ENCODE results near the gene CNDP2. TPM values are rescaled to one million over a fixed set of nuclear protein-coding genes. Genes with fewer than 3 reads are reported as not detected.

The CNDP2 gene
- total RNA-seq, 1 experiment from 2014 or later: 75.3 TPM

DNA sequence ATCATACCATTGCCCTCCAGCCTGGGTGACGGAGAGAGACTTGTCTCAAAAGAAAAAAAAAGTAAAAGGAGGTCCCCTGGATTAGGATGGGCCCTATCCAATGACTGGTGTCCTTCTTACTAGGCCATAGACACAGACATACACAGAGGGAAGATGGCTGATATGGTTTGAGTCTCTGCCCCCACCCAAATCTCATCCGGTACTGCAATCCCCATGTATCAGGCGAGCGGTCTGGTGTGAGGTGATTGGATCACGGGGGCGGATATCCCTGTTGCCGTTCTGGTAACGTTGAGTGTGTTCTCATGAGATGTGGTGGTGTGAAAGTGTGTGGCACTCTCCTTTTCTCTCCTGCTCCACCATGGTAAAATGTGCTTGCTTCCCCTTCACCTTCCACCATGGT lies 7.8 kb upstream of the CNDP2 start:
- BruUV-seq (replicated peaks): no TSS peak
- intact Hi-C loops (cut with micrococcal nuclease; ENCODE audit: unreplicated experiment): no loop called here
- TF ChIP-seq, protein P1, sequence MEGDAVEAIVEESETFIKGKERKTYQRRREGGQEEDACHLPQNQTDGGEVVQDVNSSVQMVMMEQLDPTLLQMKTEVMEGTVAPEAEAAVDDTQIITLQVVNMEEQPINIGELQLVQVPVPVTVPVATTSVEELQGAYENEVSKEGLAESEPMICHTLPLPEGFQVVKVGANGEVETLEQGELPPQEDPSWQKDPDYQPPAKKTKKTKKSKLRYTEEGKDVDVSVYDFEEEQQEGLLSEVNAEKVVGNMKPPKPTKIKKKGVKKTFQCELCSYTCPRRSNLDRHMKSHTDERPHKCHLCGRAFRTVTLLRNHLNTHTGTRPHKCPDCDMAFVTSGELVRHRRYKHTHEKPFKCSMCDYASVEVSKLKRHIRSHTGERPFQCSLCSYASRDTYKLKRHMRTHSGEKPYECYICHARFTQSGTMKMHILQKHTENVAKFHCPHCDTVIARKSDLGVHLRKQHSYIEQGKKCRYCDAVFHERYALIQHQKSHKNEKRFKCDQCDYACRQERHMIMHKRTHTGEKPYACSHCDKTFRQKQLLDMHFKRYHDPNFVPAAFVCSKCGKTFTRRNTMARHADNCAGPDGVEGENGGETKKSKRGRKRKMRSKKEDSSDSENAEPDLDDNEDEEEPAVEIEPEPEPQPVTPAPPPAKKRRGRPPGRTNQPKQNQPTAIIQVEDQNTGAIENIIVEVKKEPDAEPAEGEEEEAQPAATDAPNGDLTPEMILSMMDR (conservative IDR thresholded peaks at IDR 0.05; ENCODE audit: low read depth, low read length): no peak
- TF ChIP-seq EZH2 (IDR thresholded peaks at IDR 0.05; ENCODE audit: borderline replicate concordance, low read depth, low read length, poor library complexity, severe bottlenecking): no peak

DNA sequence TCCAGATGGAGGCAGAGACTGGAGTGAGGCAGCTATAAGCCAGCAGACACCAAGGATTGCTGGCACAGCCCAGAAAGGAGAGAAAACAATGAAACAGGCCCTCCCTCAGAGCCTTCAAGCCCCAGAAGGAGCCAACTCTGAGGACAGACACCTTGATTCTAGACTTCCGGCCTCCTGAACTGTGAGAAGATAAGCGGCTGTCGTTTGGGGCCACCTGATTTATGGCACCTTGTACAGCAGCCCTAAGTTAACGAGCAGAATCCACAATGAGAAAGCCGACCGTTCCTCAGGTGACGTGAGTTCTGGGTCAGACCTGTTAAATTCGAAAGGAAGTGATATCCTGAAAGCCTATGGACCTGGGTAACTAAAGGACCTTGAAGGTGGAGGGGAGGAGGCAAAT lies 7.3 kb upstream of the CNDP2 start:
- POLR2A ChIA-PET (ENCODE audit: low non-redundant PET): no interaction called here
- no peak for DNase-seq (ENCODE audit: low spot score)
- H3K27me3 ChIP-seq (replicated peaks; ENCODE audit: insufficient read depth, low read depth, low read length, poor library complexity): peaks cover 24% of the 10 kb centered on the region
- no peaks in the 10 kb centered on the region for H3K9me3 ChIP-seq (ENCODE audit: low read depth, low read length, poor library complexity, severe bottlenecking)
- no peak overlapping the region for H3K27ac ChIP-seq (ENCODE audit: low read depth, low read length, poor library complexity, severe bottlenecking)
- CTCF ChIA-PET: no interaction called here
- no peak for TF ChIP-seq EZH2 (IDR thresholded peaks at IDR 0.05; ENCODE audit: borderline replicate concordance, low read depth, low read length, poor library complexity, severe bottlenecking)
- TF ChIP-seq, protein P1 (conservative IDR thresholded peaks at IDR 0.05; ENCODE audit: low read depth, low read length): no peak
- H3K36me3 ChIP-seq (ENCODE audit: insufficient read depth, low read length, poor library complexity, severe bottlenecking): no peaks in the 10 kb centered on the region
- H3K4me1 ChIP-seq (ENCODE audit: insufficient read depth, low read length, poor library complexity, severe bottlenecking): no peaks in the 10 kb centered on the region
- no TSS peak for BruUV-seq (replicated peaks)
- H3K4me3 ChIP-seq (ENCODE audit: low read depth, low read length, poor library complexity, severe bottlenecking): no peak overlapping the region
- intact Hi-C loops (cut with micrococcal nuclease; ENCODE audit: unreplicated experiment): no loop called here

More for the DNA sequence above, 7.8 kb upstream of the CNDP2 start:
- Histone ChIP-seq H3K27me3 (replicated peaks; ENCODE audit: insufficient read depth, low read depth, low read length, poor library complexity) (peaks cover 24% of the 10 kb centered on the region), H3K27ac (ENCODE audit: low read depth, low read length, poor library complexity, severe bottlenecking) (no peak overlapping the region), H3K36me3 (ENCODE audit: insufficient read depth, low read length, poor library complexity, severe bottlenecking) (no peaks in the 10 kb centered on the region), H3K4me1 (ENCODE audit: insufficient read depth, low read length, poor library complexity, severe bottlenecking) (no peaks in the 10 kb centered on the region), H3K4me3 (ENCODE audit: low read depth, low read length, poor library complexity, severe bottlenecking) (no peak overlapping the region), H3K9me3 (ENCODE audit: low read depth, low read length, poor library complexity, severe bottlenecking) (no peaks in the 10 kb centered on the region)
- CTCF ChIA-PET: no interaction called here
- POLR2A ChIA-PET (ENCODE audit: low non-redundant PET): no interaction called here
- no peak for DNase-seq (ENCODE audit: low spot score)

DNA sequence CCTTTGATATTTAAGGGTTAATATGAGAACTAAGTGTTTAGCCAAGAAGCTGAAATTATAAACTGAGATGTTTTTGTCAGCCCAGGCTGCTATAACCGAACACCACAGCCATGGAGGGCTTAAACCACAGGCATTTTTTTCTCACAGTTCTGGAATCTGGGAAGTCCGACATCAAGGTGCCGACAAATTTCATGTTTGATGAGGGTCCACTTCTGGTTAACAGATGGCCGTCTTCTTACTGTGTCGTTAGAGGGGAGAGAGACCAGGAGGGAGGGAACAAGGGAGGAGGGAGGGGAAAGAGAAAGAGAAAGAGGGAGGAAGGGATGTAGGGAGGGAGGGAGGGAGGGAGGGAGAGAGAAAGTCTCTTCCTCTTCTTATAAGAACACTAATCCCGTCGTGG lies 6.5 kb upstream of the CNDP2 start:
- intact Hi-C loops (cut with micrococcal nuclease; ENCODE audit: unreplicated experiment): loop anchor here (10.0 kb wide), 1 partner anchor 295 kb away; no protein-coding TSS in a partner anchor
- Histone ChIP-seq H3K4me3 (ENCODE audit: low read depth, low read length, poor library complexity, severe bottlenecking) (no peak overlapping the region), H3K4me1 (ENCODE audit: insufficient read depth, low read length, poor library complexity, severe bottlenecking) (no peaks in the 10 kb centered on the region), H3K27ac (ENCODE audit: low read depth, low read length, poor library complexity, severe bottlenecking) (no peak overlapping the region), H3K9me3 (ENCODE audit: low read depth, low read length, poor library complexity, severe bottlenecking) (no peaks in the 10 kb centered on the region), H3K36me3 (ENCODE audit: insufficient read depth, low read length, poor library complexity, severe bottlenecking) (no peaks in the 10 kb centered on the region), H3K27me3 (replicated peaks; ENCODE audit: insufficient read depth, low read depth, low read length, poor library complexity) (peaks cover 23% of the 10 kb centered on the region)
- ChIA-PET CTCF (interaction anchor here (0.7 kb wide), 1 partner anchor 72 kb away, joined by 3 read pairs; no protein-coding TSS in a partner anchor), POLR2A (ENCODE audit: low non-redundant PET) (no interaction called here)
- no TSS peak for BruUV-seq (replicated peaks)
- DNase-seq (ENCODE audit: low spot score): no peak
- no peak for TF ChIP-seq EZH2 (IDR thresholded peaks at IDR 0.05; ENCODE audit: borderline replicate concordance, low read depth, low read length, poor library complexity, severe bottlenecking)
- TF ChIP-seq, protein P1 (conservative IDR thresholded peaks at IDR 0.05; ENCODE audit: low read depth, low read length): no peak

All from A673 (cell line).